NCI-H748 (cell line): ENCODE measurements around the gene FAAH2.
"Not testable (repeated sequence)": the region's sequence is repeated elsewhere in the genome, so short reads cannot be mapped to it uniquely, and the experiment has no call there.

Experiments used
- DNase-seq: peaks from one replicate; lab custom pipeline; 2025; ENCODE audit not compliant: unreplicated experiment; lab: John Stamatoyannopoulos, UW

FAAH2 gene, protein sequence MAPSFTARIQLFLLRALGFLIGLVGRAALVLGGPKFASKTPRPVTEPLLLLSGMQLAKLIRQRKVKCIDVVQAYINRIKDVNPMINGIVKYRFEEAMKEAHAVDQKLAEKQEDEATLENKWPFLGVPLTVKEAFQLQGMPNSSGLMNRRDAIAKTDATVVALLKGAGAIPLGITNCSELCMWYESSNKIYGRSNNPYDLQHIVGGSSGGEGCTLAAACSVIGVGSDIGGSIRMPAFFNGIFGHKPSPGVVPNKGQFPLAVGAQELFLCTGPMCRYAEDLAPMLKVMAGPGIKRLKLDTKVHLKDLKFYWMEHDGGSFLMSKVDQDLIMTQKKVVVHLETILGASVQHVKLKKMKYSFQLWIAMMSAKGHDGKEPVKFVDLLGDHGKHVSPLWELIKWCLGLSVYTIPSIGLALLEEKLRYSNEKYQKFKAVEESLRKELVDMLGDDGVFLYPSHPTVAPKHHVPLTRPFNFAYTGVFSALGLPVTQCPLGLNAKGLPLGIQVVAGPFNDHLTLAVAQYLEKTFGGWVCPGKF

DNA sequence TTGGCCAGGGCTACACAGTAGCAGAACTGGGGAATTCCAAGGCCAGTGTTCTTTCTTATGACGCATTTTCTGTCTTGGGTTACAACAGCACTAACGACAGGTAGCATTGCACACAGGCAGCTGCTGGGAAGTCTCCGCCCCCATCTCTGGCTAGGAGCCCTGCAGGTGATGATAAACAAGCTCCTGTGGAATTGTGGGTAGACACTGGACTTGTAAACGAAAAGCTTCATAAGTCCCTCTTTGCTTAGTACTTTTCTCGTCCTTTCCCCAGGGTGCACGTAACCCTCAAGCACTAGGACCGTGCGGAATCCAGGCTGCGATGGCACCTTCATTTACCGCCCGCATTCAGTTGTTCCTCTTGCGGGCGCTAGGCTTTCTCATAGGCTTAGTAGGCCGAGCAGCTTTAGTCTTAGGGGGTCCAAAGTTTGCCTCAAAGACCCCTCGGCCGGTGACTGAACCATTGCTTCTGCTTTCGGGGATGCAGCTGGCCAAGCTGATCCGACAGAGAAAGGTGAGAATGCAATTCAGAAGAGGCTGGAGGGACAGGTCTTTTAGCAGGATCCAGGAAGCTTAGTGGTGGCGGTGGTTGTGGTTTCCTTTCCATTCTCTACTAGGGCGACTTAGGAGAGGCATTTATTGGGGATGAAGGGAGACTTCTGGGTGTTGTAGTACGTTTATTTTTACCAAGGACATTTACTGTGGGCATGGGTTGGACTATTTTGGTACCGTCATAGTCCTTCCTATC is at the start of gene FAAH2:
FAAH2 (plus strand) TSS at position 200 of the 745 bp plus-strand sequence; CDS start at position 320, 120 bp downstream.
- peak; percentile 97 for DNase-seq

DNA sequence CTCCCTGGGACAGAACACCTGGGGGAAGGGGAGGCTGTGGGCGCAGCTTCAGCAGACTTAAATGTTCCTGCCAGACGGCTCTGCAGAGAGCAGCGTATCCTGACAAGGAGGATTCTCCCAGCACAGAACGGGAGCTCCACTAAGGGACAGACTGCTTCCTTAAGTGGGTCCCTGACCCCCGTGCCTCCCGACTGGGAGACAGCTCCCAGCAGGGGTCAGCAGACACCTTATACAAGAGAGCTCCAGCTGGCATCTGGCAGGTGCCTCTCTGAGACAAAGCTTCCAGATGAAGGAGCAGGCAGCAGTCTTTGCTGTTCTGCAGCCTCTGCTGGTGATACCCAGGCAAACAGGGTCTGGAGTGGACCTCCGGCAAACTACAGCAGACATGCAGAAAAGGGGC is 44.5 kb upstream of the FAAH2 start:
- DNase-seq: no peak

- DNase-seq: no peak
Observed at GRCh38 chrX:57251965-57252364, 34.5 kb upstream of the FAAH2 start.

- no peak for DNase-seq
Observed at GRCh38 chrX:57265126-57265525, 21.4 kb upstream of the FAAH2 start.

- DNase-seq: no peak
Observed at GRCh38 chrX:57266275-57266674, 20.2 kb upstream of the FAAH2 start.

DNA sequence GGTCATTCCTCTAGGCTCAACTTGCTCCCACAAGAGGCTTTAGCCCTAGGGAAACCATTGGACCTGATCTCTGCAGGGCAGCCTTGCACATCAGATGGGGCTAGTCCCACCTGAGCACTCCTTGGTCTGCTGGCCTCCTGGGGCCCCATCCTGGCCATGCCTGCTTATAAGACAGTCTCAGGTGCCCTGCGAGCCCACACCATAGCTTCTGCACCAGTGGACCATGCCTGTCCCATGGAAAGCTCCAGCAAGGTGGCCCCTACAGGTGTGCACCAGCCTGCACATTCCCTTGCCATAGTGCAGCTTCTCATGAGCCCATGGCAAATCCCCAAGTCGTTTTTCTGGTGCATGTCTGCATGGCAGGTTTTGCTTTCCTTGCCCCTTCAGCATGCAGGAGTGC is 19.6 kb upstream of the FAAH2 start:
- DNase-seq: no peak

DNA sequence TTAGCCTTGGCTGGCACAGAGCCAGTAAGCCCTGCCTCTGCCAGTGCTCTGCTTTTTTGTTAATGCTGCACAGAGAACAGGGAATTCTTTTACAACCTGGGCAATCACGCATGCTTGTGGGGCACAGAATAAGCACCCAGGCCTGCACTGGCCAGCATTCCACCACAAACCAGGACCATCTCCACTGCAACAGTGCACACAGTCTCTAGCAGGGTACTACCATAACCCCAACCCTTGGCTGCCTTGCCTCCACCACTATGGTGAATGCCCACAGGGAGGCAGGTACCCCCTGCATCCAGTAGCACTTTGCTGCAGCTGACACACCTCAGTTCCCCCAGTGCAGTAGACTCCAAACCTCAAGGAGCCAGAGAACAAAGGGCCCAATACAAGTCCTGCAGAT is 19.2 kb upstream of the FAAH2 start:
- no peak for DNase-seq

GRCh38 chrX:57270980-57271379 is 15.5 kb upstream of the FAAH2 start:
- peak; percentile 8 for DNase-seq

GRCh38 chrX:57282568-57282967 is 3.9 kb upstream of the FAAH2 start:
- peak; percentile 46 for DNase-seq

DNA sequence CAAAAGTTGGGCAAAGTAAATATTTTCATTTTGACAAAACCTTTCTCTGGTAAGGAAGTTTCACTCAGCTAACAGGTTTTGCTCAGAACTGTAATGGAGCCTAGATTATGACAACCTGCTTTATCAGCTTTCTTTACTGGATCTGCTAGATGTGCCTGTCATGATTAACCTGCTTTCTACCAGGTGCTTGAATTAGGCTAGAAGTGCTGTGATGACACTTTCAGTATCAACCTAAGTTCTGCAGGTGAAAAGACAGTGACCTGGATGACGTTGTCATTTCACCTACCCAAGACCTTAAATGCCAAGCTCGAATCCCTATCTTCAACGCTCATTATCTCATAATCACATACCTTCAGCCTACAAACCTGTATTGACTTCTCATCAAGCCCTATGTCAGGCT is 1.5 kb upstream of the FAAH2 start:
- no peak for DNase-seq

- peak; percentile 11 for DNase-seq
Observed at GRCh38 chrX:57289089-57289488, 2.6 kb downstream of the FAAH2 start.

- no peak for DNase-seq
Observed at GRCh38 chrX:57294961-57295360, 8.5 kb downstream of the FAAH2 start.

DNA sequence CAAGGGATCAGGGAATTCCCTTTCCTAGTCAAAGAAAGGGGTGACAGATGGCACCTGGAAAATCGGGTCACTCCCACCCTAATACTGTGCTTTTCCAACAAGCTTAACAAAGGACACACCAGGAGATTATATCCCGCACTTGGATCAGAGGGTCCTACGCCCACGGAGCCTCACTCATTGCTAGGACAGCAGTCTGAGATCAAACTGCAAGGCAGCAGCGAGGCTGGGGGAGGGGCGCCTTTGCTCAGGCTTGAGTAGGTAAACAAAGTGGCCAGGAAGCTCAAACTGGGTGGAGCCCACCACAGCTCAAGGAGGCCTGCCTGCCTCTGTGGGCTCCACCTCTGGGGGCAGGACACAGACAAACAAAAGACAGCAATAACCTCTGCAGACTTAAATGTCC is 9.2 kb downstream of the FAAH2 start:
- not testable (repeated sequence) for DNase-seq

- no peak for DNase-seq
Observed at GRCh38 chrX:57313583-57314215, 27.2 kb downstream of the FAAH2 start.

GRCh38 chrX:57329008-57329407 is 42.5 kb downstream of the FAAH2 start:
- peak; percentile 3 for DNase-seq

DNA sequence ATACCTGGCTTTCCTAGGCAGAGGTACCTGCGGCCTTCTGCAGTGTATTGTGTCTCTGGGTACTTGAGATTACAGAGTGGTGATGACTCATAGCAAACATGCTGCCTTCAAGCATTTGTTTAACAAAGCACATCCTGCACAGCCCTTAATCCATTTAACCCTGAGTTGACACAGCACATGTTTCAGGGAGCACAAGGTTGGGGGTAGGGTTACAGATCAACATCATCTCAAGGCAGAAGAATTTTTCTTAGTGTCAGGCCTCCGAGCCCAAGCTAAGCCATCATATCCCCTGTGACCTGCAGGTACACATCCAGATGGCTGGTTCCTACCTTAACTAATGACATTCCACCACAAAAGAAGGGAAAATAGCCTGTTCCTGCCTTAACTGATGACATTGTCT is 49.3 kb downstream of the FAAH2 start:
- peak; percentile 65 for DNase-seq

DNA sequence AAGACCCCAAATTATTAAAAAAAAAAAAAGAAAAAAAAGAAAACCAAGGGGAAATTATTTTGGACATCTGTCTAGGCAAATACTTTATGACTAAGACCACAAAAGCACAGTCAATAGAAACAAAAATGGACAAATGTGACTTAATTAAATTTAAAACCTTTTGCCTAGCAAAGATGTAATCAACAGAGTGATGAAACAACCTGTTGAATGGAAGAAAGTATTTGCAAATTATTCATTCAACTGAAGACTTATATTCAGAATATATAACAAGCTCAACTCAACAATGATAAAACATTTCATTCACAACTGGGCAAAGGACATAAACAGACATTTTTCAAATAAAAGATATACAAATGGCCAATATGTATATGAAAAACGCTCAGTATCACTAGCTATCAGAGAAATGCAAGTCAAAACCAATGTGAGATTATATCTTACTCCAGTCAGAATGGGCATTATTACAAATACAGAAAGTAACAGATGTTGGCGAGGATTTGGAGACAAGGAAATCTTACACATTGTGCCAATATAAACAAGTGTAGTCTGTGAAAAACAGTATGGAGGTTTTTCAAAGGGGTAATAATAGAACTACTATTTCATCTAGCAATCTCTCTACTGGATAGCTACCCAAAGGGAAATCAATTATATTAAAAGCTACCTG is 67.1 kb downstream of the FAAH2 start:
- DNase-seq: no peak

DNA sequence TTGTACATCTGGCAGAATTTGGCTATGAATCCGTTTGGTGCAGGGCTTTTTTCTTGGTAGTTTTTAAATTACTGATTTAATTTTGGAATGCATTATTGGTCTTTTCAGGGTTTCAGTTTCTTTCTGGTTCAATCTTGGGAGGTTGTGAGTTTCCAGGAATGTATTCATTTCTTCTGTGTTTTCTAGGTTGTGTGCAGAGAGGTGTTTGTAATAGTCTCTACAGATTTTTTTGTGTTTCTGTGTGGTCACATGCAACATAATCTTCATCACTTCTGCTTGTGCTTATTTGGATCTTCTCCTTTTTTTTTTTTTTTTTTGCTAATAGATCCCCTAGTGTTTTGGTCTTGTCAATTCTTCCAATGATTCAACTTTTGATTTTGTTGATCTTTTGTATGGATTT is 77.6 kb downstream of the FAAH2 start:
- no peak for DNase-seq

GRCh38 chrX:57366430-57366829 is 79.9 kb downstream of the FAAH2 start:
- no peak for DNase-seq

DNA sequence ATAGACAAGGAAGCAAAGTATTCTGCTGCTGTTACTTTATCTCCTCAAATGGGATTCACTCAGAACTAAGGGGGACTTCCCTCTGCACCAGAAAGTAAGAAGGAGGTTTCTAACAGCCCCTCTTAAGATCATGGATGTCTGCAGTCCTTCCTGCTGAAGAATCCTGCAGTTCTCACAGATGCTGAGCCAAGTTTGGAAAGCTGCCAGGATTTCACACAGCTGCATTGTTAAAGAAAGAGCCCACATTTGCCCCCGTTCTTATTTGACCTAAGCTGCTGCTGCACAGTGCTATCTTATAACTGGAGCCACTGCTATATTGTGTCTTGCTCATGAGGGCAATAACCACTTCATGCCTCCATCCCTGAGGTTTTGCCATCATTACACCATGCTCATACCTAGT is 81.1 kb downstream of the FAAH2 start:
- DNase-seq: peak; percentile 63

- no peak for DNase-seq
Observed at GRCh38 chrX:57368158-57368557, 81.7 kb downstream of the FAAH2 start.
